ENCODE results near the gene TSSK2. TPM values are rescaled to one million over a fixed set of nuclear protein-coding genes. Genes with fewer than 3 reads are reported as not detected.

TSSK2 gene
- total and polyA plus RNA-seq, 2 of the 8 experiments (the other 6 are each of a cell fraction or from before 2014, with no cell fraction given), result not detected

DNA sequence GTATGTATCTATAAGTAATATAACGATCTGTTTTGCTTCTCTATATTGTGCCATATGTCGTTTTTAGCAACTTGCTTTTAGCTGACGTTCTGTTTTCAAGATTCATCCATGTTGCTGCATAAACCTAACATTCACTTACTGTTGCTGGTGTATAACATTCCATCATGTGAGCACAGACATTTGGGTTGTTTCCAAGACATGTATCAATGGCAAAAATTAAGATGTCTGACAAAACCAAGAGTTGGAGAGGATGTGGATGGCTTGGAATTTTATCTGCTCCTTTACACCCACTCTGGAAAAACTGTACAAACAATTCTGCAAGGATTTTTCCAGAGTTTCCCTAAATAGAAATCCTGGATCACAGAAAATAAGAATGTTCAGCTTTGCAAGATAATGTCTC, 49.8 kb upstream of the TSSK2 start:
- Histone ChIP-seq H3K79me1 (ENCODE audit: low read depth, low read length) (no peaks in the 10 kb centered on the region), H3K14ac (ENCODE audit: insufficient read length) (no peak overlapping the region), H2BK12ac (ENCODE audit: low read depth, low read length) (no peak overlapping the region), H3K56ac (replicated peaks; ENCODE audit: insufficient read length, low read depth, low read length) (no peak overlapping the region), H4K8ac (ENCODE audit: extremely low read depth, insufficient read depth, low read length) (no peak overlapping the region), H3K27ac (ENCODE audit: low read depth, low read length) (no peak overlapping the region), H3K4me1 (replicated peaks in 1 of 4; ENCODE audit: control insufficient read depth in 3 of 4, insufficient read depth in 4 of 4, low read length in 3 of 4) (peaks cover 0 to under 1% (median 0%) of the 10 kb centered on the region in 4 experiments; a peak in 1 of 7 replicates), H3K79me2 (ENCODE audit: control insufficient read depth in 1 of 2, insufficient read depth in 2 of 2, low read length in 2 of 2) (no peaks in the 10 kb centered on the region; a peak in 1 of 4 replicates), H2BK15ac (ENCODE audit: low read length) (no peak overlapping the region), H3K4me3 (ENCODE audit: extremely low read depth in 1 of 4, insufficient read depth in 2 of 4, low read depth in 3 of 4, low read length in 4 of 4) (no peak overlapping the region), H4K91ac (replicated peaks; ENCODE audit: insufficient read length, low read length) (no peak overlapping the region), H3K4me2 (ENCODE audit: insufficient read depth in 1 of 2, low read depth in 2 of 2, low read length in 2 of 2) (no peak overlapping the region), H3K23ac (ENCODE audit: insufficient read length) (no peak overlapping the region), H4K5ac (ENCODE audit: insufficient read length, low read depth, low read length) (no peak overlapping the region), H2BK20ac (ENCODE audit: low read length) (no peak overlapping the region), H3K23me2 (ENCODE audit: low read depth, low read length) (no peaks in the 10 kb centered on the region), H3K27me3 (replicated peaks in 1 of 4; ENCODE audit: control insufficient read depth in 3 of 4, extremely low read depth in 1 of 4, insufficient read depth in 3 of 4, low read length in 3 of 4) (no peaks in the 10 kb centered on the region), H4K20me1 (replicated peaks in 1 of 2; ENCODE audit: control insufficient read depth in 1 of 2, insufficient read depth in 2 of 2, low read length in 2 of 2) (peaks cover 0 to 7% of the 10 kb centered on the region in 2 experiments), H2BK120ac (replicated peaks; ENCODE audit: low read depth, low read length) (no peak overlapping the region), H3K36me3 (ENCODE audit: control insufficient read depth in 2 of 4, insufficient read depth in 4 of 4, low read length in 3 of 4) (peaks cover 0 to 6% (median 2%) of the 10 kb centered on the region in 4 experiments; a peak in 2 of 8 replicates), H2AK5ac (ENCODE audit: low read depth, low read length) (no peak overlapping the region), H3K4ac (replicated peaks; ENCODE audit: insufficient read length, low read depth, low read length) (no peak overlapping the region), H3K18ac (ENCODE audit: extremely low read depth, low read length) (no peak overlapping the region), H2BK5ac (ENCODE audit: low read depth, low read length) (no peak overlapping the region), H3K9ac (replicated peaks in 1 of 4; ENCODE audit: extremely low read depth in 1 of 4, low read depth in 3 of 4, low read length in 3 of 4) (no peak overlapping the region), H2AFZ (ENCODE audit: low read length) (no peak overlapping the region), H3K9me3 (ENCODE audit: insufficient read depth in 2 of 2, low read depth in 1 of 2, low read length in 1 of 2) (peaks cover 0 to 6% of the 10 kb centered on the region in 2 experiments; a peak in 1 of 4 replicates)
- CTCF ChIA-PET (ENCODE audit: partially characterized antibody), result interaction anchor here (0.9 to 1.4 kb wide), 3 partner anchors 19 to 98 kb away, joined by 3 to 6 read pairs (median 3); partner anchors contain the start of genes ESS2 and SLC25A1
- POLR2A ChIA-PET (ENCODE audit: partially characterized antibody), result no interaction called here
- no peak for DNase-seq (ENCODE audit: low read depth in 1 of 2, low spot score in 2 of 2)
- 88% methylated on average over 3 of the region's 3 CpGs; no CpG with 5 or more reads in 1 of the 2 experiments for WGBS, 2 experiments (ENCODE audit: extremely low coverage in 1 of 2, insufficient coverage in 1 of 2, insufficient read length in 1 of 2, insufficient replicate concordance in 2 of 2, low coverage in 1 of 2, low lambda C conversion rate in 2 of 2, missing lambda C conversion rate in 1 of 2)
- FAIRE-seq, result no peak
- TF ChIP-seq TAF1 (IDR thresholded peaks at IDR 0.05; ENCODE audit: low read depth, low read length), result no peak
- no peak for TF ChIP-seq SAP30 (IDR thresholded peaks at IDR 0.05; ENCODE audit: insufficient read depth, insufficient replicate concordance, low read length)
- no peak for TF ChIP-seq CREB1 (IDR thresholded peaks at IDR 0.05)
- no peak for TF ChIP-seq RNF2 (IDR thresholded peaks at IDR 0.05; ENCODE audit: borderline replicate concordance, low read depth, low read length, missing control alignments, poor library complexity, severe bottlenecking)
- TF ChIP-seq PHF8 (conservative IDR thresholded peaks at IDR 0.05; ENCODE audit: low read depth, low read length), result no peak
- no peak for TF ChIP-seq NRF1 (IDR thresholded peaks at IDR 0.05; ENCODE audit: low read depth, low read length)
- no peak for TF ChIP-seq CTBP2 (IDR thresholded peaks at IDR 0.05; ENCODE audit: borderline replicate concordance, insufficient read depth, insufficient read length, low read length)
- TF ChIP-seq KDM4A (IDR thresholded peaks at IDR 0.05; ENCODE audit: low read depth, low read length, severe bottlenecking), result no peak
- no peak for TF ChIP-seq GTF2F1 (IDR thresholded peaks at IDR 0.05; ENCODE audit: borderline replicate concordance, low read depth, low read length)
- TF ChIP-seq ASH2L (IDR thresholded peaks at IDR 0.05; ENCODE audit: low read length), result no peak
- TF ChIP-seq SRF (IDR thresholded peaks at IDR 0.05; ENCODE audit: low read depth, low read length), result no peak
- TF ChIP-seq JUN (IDR thresholded peaks at IDR 0.05; ENCODE audit: low read depth, low read length), result no peak
- no peak for TF ChIP-seq SP2 (IDR thresholded peaks at IDR 0.05; ENCODE audit: low read length)
- TF ChIP-seq BRCA1 (IDR thresholded peaks at IDR 0.05; ENCODE audit: low read depth, low read length), result no peak
- no peak for TF ChIP-seq CEBPB (IDR thresholded peaks at IDR 0.05; ENCODE audit: low read depth, low read length)

Data from H1 (cell line).